ENCODE results near the gene CCS.

Gene CCS

GRCh38 chr11:66562275-66562674 is 30.7 kb upstream of the CCS start:
- TF ChIP-seq CTCF (IDR thresholded peaks at IDR 0.05; ENCODE audit: insufficient read depth, low read depth, low read length, missing control alignments), result no peak
- no peak for DNase-seq (ENCODE audit: low read depth)
- H3K4me3 ChIP-seq (ENCODE audit: low read length), result no peak overlapping the region

- H3K4me3 ChIP-seq (ENCODE audit: low read length), result no peak overlapping the region
- no peak for DNase-seq (ENCODE audit: low read depth)
- TF ChIP-seq CTCF (IDR thresholded peaks at IDR 0.05; ENCODE audit: insufficient read depth, low read depth, low read length, missing control alignments), result no peak
Measured at GRCh38 chr11:66562907-66563583, 29.9 kb upstream of the CCS start.

- no peak for DNase-seq (ENCODE audit: low read depth)
- H3K4me3 ChIP-seq (ENCODE audit: low read length), result no peak overlapping the region
- no peak for TF ChIP-seq CTCF (IDR thresholded peaks at IDR 0.05; ENCODE audit: insufficient read depth, low read depth, low read length, missing control alignments)
Measured at GRCh38 chr11:66563832-66564231, 29.2 kb upstream of the CCS start.

- H3K4me3 ChIP-seq (ENCODE audit: low read length), result no peak overlapping the region
- TF ChIP-seq CTCF (IDR thresholded peaks at IDR 0.05; ENCODE audit: insufficient read depth, low read depth, low read length, missing control alignments), result no peak
- DNase-seq (ENCODE audit: low read depth), result no peak
Measured at GRCh38 chr11:66564538-66564937, 28.4 kb upstream of the CCS start.

- H3K4me3 ChIP-seq (ENCODE audit: low read length), result no peak overlapping the region
- TF ChIP-seq CTCF (IDR thresholded peaks at IDR 0.05; ENCODE audit: insufficient read depth, low read depth, low read length, missing control alignments), result no peak
Measured at GRCh38 chr11:66564984-66565383, 28.0 kb upstream of the CCS start.

GRCh38 chr11:66566221-66566620 is 26.8 kb upstream of the CCS start:
- DNase-seq (ENCODE audit: low read depth), result no peak
- TF ChIP-seq CTCF (IDR thresholded peaks at IDR 0.05; ENCODE audit: insufficient read depth, low read depth, low read length, missing control alignments), result no peak
- H3K4me3 ChIP-seq (ENCODE audit: low read length), result no peak overlapping the region

More at GRCh38 chr11:66564984-66565383, 28.0 kb upstream of the CCS start:
- no peak for DNase-seq (ENCODE audit: low read depth)

- no peak for DNase-seq (ENCODE audit: low read depth)
- H3K4me3 ChIP-seq (ENCODE audit: low read length), result peak overlapping the region; percentile 5
- TF ChIP-seq CTCF (IDR thresholded peaks at IDR 0.05; ENCODE audit: insufficient read depth, low read depth, low read length, missing control alignments), result no peak
Measured at GRCh38 chr11:66567787-66568123, 25.2 kb upstream of the CCS start.

Data from epithelial cell of esophagus (primary cell).